ENCODE data around the gene TNF.

Gene TNF

DNA sequence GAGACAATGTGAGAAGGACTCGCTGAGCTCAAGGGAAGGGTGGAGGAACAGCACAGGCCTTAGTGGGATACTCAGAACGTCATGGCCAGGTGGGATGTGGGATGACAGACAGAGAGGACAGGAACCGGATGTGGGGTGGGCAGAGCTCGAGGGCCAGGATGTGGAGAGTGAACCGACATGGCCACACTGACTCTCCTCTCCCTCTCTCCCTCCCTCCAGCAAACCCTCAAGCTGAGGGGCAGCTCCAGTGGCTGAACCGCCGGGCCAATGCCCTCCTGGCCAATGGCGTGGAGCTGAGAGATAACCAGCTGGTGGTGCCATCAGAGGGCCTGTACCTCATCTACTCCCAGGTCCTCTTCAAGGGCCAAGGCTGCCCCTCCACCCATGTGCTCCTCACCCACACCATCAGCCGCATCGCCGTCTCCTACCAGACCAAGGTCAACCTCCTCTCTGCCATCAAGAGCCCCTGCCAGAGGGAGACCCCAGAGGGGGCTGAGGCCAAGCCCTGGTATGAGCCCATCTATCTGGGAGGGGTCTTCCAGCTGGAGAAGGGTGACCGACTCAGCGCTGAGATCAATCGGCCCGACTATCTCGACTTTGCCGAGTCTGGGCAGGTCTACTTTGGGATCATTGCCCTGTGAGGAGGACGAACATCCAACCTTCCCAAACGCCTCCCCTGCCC is 1.7 kb downstream of the TNF start:
- Histone ChIP-seq H3K4me1 (ENCODE audit: insufficient read depth, low read length) (no peaks in the 10 kb centered on the region; the same call in 1 of the 2 replicates), H3K27me3 (ENCODE audit: insufficient read depth, low read length) (peaks cover 29% of the 10 kb centered on the region), H3K9me3 (ENCODE audit: insufficient read depth, low read depth, low read length) (no peaks in the 10 kb centered on the region), H3K9ac (ENCODE audit: low read depth, low read length) (no peak overlapping the region), H3K4me3 (ENCODE audit: low read length) (no peak overlapping the region), H3K36me3 (ENCODE audit: insufficient read depth, low read depth, low read length) (no peaks in the 10 kb centered on the region), H3K27ac (ENCODE audit: low read length) (no peak overlapping the region)

GRCh38 chr6:31577579-31577966 is 2.2 kb downstream of the TNF start:
- H3K36me3 ChIP-seq (ENCODE audit: insufficient read depth, low read depth, low read length), result no peaks in the 10 kb centered on the region
- no peaks in the 10 kb centered on the region for H3K9me3 ChIP-seq (ENCODE audit: insufficient read depth, low read depth, low read length)
- H3K4me1 ChIP-seq (ENCODE audit: insufficient read depth, low read length), result no peaks in the 10 kb centered on the region; the same call in 1 of the 2 replicates
- H3K4me3 ChIP-seq (ENCODE audit: low read length), result no peak overlapping the region
- H3K27me3 ChIP-seq (ENCODE audit: insufficient read depth, low read length), result peaks cover 34% of the 10 kb centered on the region
- H3K9ac ChIP-seq (ENCODE audit: low read depth, low read length), result no peak overlapping the region
- no peak overlapping the region for H3K27ac ChIP-seq (ENCODE audit: low read length)

DNA sequence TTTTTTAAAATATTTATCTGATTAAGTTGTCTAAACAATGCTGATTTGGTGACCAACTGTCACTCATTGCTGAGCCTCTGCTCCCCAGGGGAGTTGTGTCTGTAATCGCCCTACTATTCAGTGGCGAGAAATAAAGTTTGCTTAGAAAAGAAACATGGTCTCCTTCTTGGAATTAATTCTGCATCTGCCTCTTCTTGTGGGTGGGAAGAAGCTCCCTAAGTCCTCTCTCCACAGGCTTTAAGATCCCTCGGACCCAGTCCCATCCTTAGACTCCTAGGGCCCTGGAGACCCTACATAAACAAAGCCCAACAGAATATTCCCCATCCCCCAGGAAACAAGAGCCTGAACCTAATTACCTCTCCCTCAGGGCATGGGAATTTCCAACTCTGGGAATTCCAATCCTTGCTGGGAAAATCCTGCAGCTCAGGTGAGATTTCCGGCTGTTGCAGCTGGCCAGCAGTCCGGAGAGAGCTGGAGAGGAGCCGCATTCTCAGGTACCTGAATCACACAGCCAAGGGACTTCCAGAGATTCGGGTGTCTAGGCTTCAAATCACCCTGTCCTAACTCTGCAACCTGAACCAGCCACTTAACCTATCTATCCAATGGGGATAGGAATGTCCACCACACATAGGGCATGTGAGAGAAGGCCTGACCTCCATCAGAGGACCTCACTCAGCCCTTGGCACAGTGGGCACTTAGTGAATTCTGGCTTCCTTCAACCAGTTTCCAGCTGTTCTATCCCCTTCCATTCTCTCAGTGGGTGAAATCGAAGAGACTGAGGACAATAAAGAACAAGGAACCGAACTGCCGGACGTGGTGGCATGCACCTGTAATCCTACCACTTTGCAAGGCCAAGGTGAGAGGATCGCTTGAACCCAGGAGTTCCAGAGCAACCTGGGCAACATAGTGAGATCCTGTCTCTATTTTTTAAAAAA is 3.1 kb downstream of the TNF start:
- Histone ChIP-seq H3K4me3 (ENCODE audit: low read length) (no peak overlapping the region), H3K9ac (ENCODE audit: low read depth, low read length) (0 out of 2 replicates have a peak overlapping the region, but pooled peaks have one; percentile 13), H3K9me3 (ENCODE audit: insufficient read depth, low read depth, low read length) (no peaks in the 10 kb centered on the region), H3K4me1 (ENCODE audit: insufficient read depth, low read length) (no peaks in the 10 kb centered on the region; the same call in 1 of the 2 replicates), H3K36me3 (ENCODE audit: insufficient read depth, low read depth, low read length) (no peaks in the 10 kb centered on the region), H3K27ac (ENCODE audit: low read length) (no peak overlapping the region), H3K27me3 (ENCODE audit: insufficient read depth, low read length) (peaks cover 37% of the 10 kb centered on the region)

- Histone ChIP-seq H3K9ac (ENCODE audit: low read depth, low read length) (no peak overlapping the region), H3K27me3 (ENCODE audit: insufficient read depth, low read length) (peaks cover 37% of the 10 kb centered on the region), H3K9me3 (ENCODE audit: insufficient read depth, low read depth, low read length) (no peaks in the 10 kb centered on the region), H3K4me1 (ENCODE audit: insufficient read depth, low read length) (no peaks in the 10 kb centered on the region; the same call in 1 of the 2 replicates), H3K36me3 (ENCODE audit: insufficient read depth, low read depth, low read length) (no peaks in the 10 kb centered on the region), H3K4me3 (ENCODE audit: low read length) (no peak overlapping the region), H3K27ac (ENCODE audit: low read length) (no peak overlapping the region)
Measured at GRCh38 chr6:31579119-31579505, 3.7 kb downstream of the TNF start.

DNA sequence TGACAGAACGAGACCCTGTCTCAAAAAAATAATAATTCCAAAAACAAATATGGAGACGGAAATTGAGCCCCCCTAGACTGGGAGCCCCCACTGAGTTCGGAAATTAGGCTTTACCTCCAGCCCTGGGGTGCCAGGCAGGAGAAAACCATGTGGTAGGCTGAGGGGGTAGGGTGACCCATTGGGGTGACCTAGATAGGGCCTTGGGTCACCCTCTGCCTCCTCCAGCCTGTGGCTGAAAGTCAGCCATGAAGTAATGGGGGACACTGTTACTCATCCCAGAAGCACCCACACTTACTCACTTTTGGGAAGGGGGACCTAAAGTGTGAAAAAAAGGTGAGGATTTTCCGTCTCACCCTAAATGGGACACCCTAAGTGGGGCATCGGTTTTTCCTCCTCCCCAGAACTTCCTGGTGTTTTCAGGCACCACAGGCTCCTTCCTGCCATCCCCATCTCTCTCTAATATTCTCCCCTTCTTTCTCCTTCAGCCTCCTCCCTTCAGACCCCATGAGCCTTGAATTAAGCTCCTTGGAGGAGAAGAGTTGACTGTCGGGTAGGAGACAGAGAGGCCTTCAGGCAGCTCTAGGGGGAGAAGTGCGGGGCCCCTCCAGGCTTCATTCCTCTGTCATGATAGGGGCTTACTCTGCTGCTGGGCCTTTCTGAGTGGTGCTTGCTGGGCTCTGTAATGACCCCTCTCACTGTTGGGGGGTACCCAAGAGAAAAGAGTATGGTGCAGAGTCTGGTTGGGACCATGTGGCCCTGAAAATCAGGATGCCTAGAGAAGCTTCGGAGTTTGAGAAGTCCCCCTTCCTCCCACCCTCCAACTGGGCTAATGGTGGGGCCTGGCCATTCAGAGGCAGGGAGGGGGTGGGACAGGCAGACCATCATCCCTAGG is 4.4 kb downstream of the TNF start:
- no peaks in the 10 kb centered on the region for H3K36me3 ChIP-seq (ENCODE audit: insufficient read depth, low read depth, low read length)
- H3K27me3 ChIP-seq (ENCODE audit: insufficient read depth, low read length), result peaks cover 37% of the 10 kb centered on the region
- H3K9me3 ChIP-seq (ENCODE audit: insufficient read depth, low read depth, low read length), result no peaks in the 10 kb centered on the region
- H3K4me1 ChIP-seq (ENCODE audit: insufficient read depth, low read length), result no peaks in the 10 kb centered on the region; the same call in 1 of the 2 replicates
- H3K4me3 ChIP-seq (ENCODE audit: low read length), result peak overlapping the region; percentile 94; the same call in 1 of the 2 replicates
- 0 out of 2 replicates have a peak overlapping the region, but pooled peaks have one; percentile 86 for H3K9ac ChIP-seq (ENCODE audit: low read depth, low read length)
- H3K27ac ChIP-seq (ENCODE audit: low read length), result no peak overlapping the region

DNA sequence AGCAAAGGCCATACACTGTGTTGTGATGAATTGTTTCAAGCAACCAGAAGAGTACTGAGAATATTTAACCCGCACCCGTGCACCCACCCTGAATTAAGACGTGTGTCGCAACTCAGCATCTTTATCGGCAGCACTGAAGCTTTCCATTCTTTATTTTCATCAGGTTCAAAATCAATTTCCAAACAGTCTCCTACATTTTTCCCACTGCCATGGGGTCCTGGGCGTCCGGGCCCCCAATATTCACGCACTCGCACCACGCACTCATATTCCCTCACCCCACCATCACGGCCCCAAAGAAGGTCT is 5.0 kb downstream of the TNF start:
- H3K36me3 ChIP-seq (ENCODE audit: insufficient read depth, low read depth, low read length), result no peaks in the 10 kb centered on the region
- no peaks in the 10 kb centered on the region; the same call in 1 of the 2 replicates for H3K4me1 ChIP-seq (ENCODE audit: insufficient read depth, low read length)
- peak overlapping the region; percentile 94 for H3K4me3 ChIP-seq (ENCODE audit: low read length)
- H3K27me3 ChIP-seq (ENCODE audit: insufficient read depth, low read length), result peaks cover 37% of the 10 kb centered on the region
- no peak overlapping the region for H3K27ac ChIP-seq (ENCODE audit: low read length)
- peak overlapping the region; percentile 86; the same call in 1 of the 2 replicates for H3K9ac ChIP-seq (ENCODE audit: low read depth, low read length)
- H3K9me3 ChIP-seq (ENCODE audit: insufficient read depth, low read depth, low read length), result no peaks in the 10 kb centered on the region

DNA sequence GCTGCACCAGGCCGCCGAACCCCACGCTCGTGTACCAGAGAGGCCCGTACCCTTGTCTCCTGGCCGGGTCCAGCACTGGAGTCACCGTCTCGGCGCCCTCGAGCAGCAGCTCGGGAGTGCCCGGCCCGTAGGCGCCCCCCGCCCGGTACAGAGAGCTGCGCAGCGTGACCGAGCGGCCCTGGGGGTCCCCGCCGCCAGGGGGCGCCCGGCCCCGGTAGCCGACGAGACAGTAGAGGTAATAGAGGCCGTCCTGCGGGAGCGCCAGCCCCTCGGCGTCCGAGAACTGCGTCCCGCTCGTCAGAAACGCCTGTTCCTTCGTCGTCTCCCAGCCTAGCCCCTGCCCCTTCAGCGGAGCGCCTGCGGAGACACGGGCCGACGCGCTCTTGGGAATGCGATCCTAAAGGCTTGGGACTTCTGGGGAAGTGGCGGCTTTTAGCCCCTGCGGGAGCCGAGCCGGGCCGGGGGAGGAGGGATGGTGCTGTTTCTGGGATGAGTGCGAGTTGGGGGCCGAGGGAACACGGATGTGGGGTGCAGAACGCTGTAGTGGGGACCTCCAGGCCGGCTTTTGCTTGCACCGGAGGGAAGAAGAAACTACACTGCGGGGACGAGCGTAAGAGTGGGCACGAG is 5.6 kb downstream of the TNF start:
- Histone ChIP-seq H3K9me3 (ENCODE audit: insufficient read depth, low read depth, low read length) (no peaks in the 10 kb centered on the region), H3K27me3 (ENCODE audit: insufficient read depth, low read length) (peaks cover 32% of the 10 kb centered on the region), H3K9ac (ENCODE audit: low read depth, low read length) (peak overlapping the region; percentile 86), H3K4me3 (ENCODE audit: low read length) (peak overlapping the region; percentile 94), H3K36me3 (ENCODE audit: insufficient read depth, low read depth, low read length) (no peaks in the 10 kb centered on the region), H3K27ac (ENCODE audit: low read length) (no peak overlapping the region), H3K4me1 (ENCODE audit: insufficient read depth, low read length) (no peaks in the 10 kb centered on the region; the same call in 1 of the 2 replicates)

- H3K4me3 ChIP-seq (ENCODE audit: low read length), result peak overlapping the region; percentile 94
- H3K9ac ChIP-seq (ENCODE audit: low read depth, low read length), result peak overlapping the region; percentile 86
- H3K9me3 ChIP-seq (ENCODE audit: insufficient read depth, low read depth, low read length), result no peaks in the 10 kb centered on the region
- H3K36me3 ChIP-seq (ENCODE audit: insufficient read depth, low read depth, low read length), result no peaks in the 10 kb centered on the region
- H3K27ac ChIP-seq (ENCODE audit: low read length), result no peak overlapping the region
- peaks cover 31% of the 10 kb centered on the region for H3K27me3 ChIP-seq (ENCODE audit: insufficient read depth, low read length)
- H3K4me1 ChIP-seq (ENCODE audit: insufficient read depth, low read length), result no peaks in the 10 kb centered on the region; the same call in 1 of the 2 replicates
Measured at GRCh38 chr6:31581434-31582229, 6.3 kb downstream of the TNF start.

GRCh38 chr6:31582230-31582643 is 6.9 kb downstream of the TNF start, which contains the start of gene LTB:
TSS of gene LTB (minus strand) at chr6:31582424. CDS start at chr6:31582417, 7 bp downstream.
- Histone ChIP-seq H3K4me1 (ENCODE audit: insufficient read depth, low read length) (no peaks in the 10 kb centered on the region; the same call in 1 of the 2 replicates), H3K9ac (ENCODE audit: low read depth, low read length) (peak within 1 kb of the TSS; percentile 86)

DNA sequence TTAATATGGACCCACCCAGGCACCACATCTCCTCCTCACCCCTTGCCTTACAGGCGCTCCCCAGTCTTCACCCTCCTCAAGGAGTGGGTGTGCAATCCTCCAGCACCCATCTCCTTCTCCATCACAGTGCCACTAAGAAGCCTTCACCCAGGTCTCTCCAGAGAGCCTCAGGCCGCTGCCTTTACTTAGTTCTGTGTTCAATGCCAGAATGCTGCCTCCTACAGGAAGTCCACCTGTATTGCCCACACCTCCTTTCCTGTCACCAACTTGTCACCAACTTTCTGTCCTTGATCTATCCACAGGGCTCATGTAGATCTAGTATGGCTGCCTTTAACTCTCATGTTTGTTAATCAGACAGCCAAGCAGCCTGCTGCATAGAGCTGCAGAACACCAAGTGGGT is 10.1 kb downstream of the TNF start:
- peaks cover 21% of the 10 kb centered on the region for H3K27me3 ChIP-seq (ENCODE audit: insufficient read depth, low read length)
- H3K4me3 ChIP-seq (ENCODE audit: low read length), result no peak overlapping the region
- H3K27ac ChIP-seq (ENCODE audit: low read length), result no peak overlapping the region
- H3K9ac ChIP-seq (ENCODE audit: low read depth, low read length), result no peak overlapping the region
- no peaks in the 10 kb centered on the region for H3K36me3 ChIP-seq (ENCODE audit: insufficient read depth, low read depth, low read length)
- H3K9me3 ChIP-seq (ENCODE audit: insufficient read depth, low read depth, low read length), result no peaks in the 10 kb centered on the region
- no peaks in the 10 kb centered on the region for H3K4me1 ChIP-seq (ENCODE audit: insufficient read depth, low read length)

More at GRCh38 chr6:31582230-31582643, 6.9 kb downstream of the TNF start, which contains the start of gene LTB:
- H3K4me3 ChIP-seq (ENCODE audit: low read length), result peak within 1 kb of the TSS; percentile 94
- H3K27ac ChIP-seq (ENCODE audit: low read length), result no peak within 1 kb of the TSS
- H3K36me3 ChIP-seq (ENCODE audit: insufficient read depth, low read depth, low read length), result no peaks in the 10 kb centered on the region
- no peaks in the 10 kb centered on the region for H3K9me3 ChIP-seq (ENCODE audit: insufficient read depth, low read depth, low read length)
- peaks cover 31% of the 10 kb centered on the region for H3K27me3 ChIP-seq (ENCODE audit: insufficient read depth, low read length)
